Neural progenitor cell (in vitro differentiated cells): ENCODE results near the gene SNX9.

Source experiments
- CTCF ChIP-seq: fragments of 200-600 bp; sonication (generic); IDR thresholded peaks from 2 replicates; pipeline ENCODE4 v1.5.1; 2017; ENCODE audit warnings: antibody characterized with exemption, mild to moderate bottlenecking
- EZH2phosphoT487 ChIP-seq: fragments of 200-600 bp; sonication (generic); IDR thresholded peaks from 2 replicates; pipeline ENCODE4 v1.6.1; 2017; ENCODE audit warnings: antibody characterized with exemption

GRCh38 chr6:157867155-157867559, 44.1 kb downstream of the SNX9 start:
- TF ChIP-seq CTCF (no peak), EZH2phosphoT487 (no peak)
